AG04449 (cell line): ENCODE data around the gene AK4.

Source experiments
- CTCF ChIA-PET: fragments of 350-600 bp; formaldehyde crosslinking; extraction: SDS; loops from one replicate; lab custom pipeline; 2021; ENCODE audit warnings: antibody characterized with exemption; lab: Yijun Ruan, JAX
- POLR2A ChIA-PET: fragments of 400-600, 350-600 bp; formaldehyde crosslinking; extraction: SDS; loops from one replicate; lab custom pipeline; 2020; ENCODE audit warnings: antibody characterized with exemption, inconsistent platforms; lab: Yijun Ruan, JAX
- DNase-seq: peaks from one replicate; pipeline ENCODE4 v3.0.0-alpha.2; 2010; ENCODE audit warnings: low read depth, low spot score
- H3K4me3 ChIP-seq: 2 replicates; pipeline ENCODE4 v1.5.1; 2011; ENCODE audit warnings: low read depth, mild to moderate bottlenecking, control low read depth, low read length
- CTCF ChIP-seq: IDR thresholded peaks from one replicate; pipeline ENCODE4 v1.5.1; 2011; ENCODE audit warnings: mild to moderate bottlenecking, moderate library complexity, low read length, control low read depth, inconsistent platforms; ENCODE audit not compliant: insufficient read depth; ENCODE audit errors: missing control alignments

AK4 gene

DNA sequence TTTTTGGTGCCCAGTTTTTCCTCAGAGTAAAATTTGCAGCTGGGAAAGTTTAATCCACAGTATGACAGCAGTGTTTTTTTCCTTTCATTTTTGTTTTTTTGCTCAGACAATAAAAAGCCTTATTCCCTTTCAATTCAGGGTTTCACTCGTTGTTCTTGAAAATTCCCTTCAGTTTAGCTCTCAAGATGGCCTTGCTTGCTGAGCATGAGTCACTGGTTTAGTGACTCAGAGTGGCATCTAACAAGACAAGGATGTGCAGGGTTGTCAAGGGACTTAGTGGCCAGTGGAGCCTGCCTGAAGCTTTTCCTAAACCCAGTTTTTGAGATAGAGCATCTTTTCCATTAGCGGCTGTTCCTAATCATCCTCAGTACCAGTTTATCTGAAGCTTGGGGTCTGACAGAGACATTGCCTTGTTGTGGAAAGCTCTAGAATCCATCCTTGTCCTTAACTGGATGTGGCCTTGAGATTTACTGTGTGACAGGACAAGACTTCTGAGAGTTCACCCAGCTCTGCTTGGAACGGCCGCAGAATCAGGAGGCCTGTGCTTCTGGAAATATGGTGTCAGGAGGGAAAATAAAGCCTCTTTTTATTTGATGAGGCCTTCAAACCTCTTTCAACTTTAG lies 113.0 kb downstream of the AK4 start:
- H3K4me3 ChIP-seq = no peak overlapping the region
- peak; percentile 59 for DNase-seq
- TF ChIP-seq CTCF = no peak
- POLR2A ChIA-PET = interaction anchor here (1.0 kb wide), 1 partner anchor 159 kb away, joined by 3 read pairs; no protein-coding TSS in a partner anchor
- CTCF ChIA-PET = no interaction called here

DNA sequence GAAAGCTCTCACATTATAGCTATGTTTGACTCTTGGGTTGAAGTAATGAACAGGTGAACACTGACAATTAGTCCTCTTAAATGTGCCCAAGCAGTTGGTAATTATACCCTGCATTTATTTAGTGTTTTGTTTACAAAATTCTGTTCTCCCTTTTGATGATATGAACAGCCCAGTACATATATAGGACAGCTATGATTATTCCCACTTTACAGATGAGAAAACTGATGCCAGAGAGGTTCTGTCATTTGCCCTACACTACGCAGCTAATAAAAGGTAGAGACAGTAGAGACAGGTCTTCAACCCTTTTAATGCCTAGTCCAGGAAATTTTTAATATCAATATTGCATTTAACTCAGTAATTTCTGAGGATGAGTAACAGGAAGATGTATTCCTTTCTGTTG lies 115.3 kb downstream of the AK4 start:
- ChIA-PET POLR2A (no interaction called here), CTCF (interaction anchor here (0.7 to 1.9 kb wide), 2 partner anchors 9 to 11 kb away, joined by 3 to 6 read pairs; no protein-coding TSS in a partner anchor)
- no peak for DNase-seq
- TF ChIP-seq CTCF = no peak
- H3K4me3 ChIP-seq = no peak overlapping the region

DNA sequence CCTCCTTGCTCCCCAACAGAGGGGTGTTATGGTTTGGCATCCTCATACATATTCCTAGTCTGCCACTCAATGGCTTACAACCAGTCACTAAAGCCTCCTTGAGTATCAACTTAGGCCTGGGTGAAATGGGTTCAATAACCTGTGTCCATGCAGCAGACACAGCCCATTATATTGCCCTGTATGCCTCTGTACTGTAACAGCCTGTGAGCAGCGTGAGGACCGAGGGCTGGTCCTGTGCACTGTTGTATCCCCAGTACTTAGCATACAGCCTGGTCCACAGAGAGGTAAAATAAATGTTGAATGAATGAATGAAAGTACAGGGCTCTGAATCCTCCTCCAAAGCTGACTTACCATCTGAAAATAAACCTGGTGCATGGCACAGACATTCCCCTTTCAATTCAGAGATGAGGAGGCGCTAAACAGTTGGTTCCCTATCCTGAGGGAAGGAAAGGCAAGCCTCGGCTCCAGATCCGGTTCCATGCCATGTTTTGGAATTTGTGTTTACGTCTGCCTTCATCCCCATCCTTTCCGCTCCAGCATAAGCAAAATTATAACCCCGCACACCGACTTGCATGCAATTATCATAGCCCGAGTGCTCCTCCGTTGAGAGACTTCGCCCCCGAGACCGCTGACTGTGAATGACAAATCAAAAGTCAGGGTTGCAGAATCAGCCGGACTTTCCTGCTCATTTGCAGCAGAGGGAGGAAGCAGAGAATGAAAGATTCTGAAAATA lies 116.4 kb downstream of the AK4 start:
- no peak for DNase-seq
- peak overlapping the region; percentile 56 for H3K4me3 ChIP-seq
- CTCF ChIA-PET = interaction anchor here (1.9 kb wide), 1 partner anchor 10 kb away, joined by 6 read pairs; no protein-coding TSS in a partner anchor
- POLR2A ChIA-PET = no interaction called here
- no peak for TF ChIP-seq CTCF

DNA sequence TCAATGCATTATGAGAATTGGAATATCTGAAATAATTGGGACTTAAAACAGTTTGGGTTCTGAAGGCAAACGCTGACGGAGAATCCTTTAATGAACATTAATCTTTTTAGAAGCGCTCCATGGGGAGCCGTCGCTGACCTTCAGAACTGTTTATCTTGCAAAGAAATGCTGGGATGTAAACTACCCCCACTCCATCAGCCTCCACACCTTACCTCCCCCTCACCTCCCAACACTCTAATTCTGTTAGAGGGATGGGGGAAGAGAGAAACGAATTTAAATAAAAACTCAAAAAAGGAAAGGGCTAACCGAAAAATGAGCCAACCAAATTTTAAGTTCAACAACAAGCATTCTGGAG lies 117.3 kb downstream of the AK4 start:
- no peak for TF ChIP-seq CTCF
- H3K4me3 ChIP-seq = peak overlapping the region; percentile 56
- ChIA-PET CTCF (no interaction called here), POLR2A (no interaction called here)
- no peak for DNase-seq

- DNase-seq = no peak
- peak overlapping the region; percentile 56 for H3K4me3 ChIP-seq
- CTCF ChIA-PET = interaction anchor here (1.4 kb wide), 1 partner anchor 57 kb away, joined by 5 read pairs; no protein-coding TSS in a partner anchor
- peak; percentile 57 for TF ChIP-seq CTCF
- POLR2A ChIA-PET = no interaction called here
Observed at GRCh38 chr1:65265651-65266351, 117.8 kb downstream of the AK4 start.

- no peak for DNase-seq
- POLR2A ChIA-PET = no interaction called here
- CTCF ChIA-PET = interaction anchor here (1.4 kb wide), 1 partner anchor 57 kb away, joined by 5 read pairs; no protein-coding TSS in a partner anchor
- no peak overlapping the region for H3K4me3 ChIP-seq
- no peak for TF ChIP-seq CTCF
Observed at GRCh38 chr1:65266476-65266875, 118.5 kb downstream of the AK4 start.
